IPS DF 4.7 (cell line): Measurements from ENCODE around the gene NOS3.

Experiments
- DNase-seq: peaks from one replicate; pipeline ENCODE4 v3.0.0-alpha.2; 2013; ENCODE audit warnings: low spot score; ENCODE audit errors: extremely low read depth

Gene NOS3

GRCh38 chr7:150990416-150991186 lies at the start of gene NOS3:
Gene NOS3, plus strand, starts transcription at chr7:150991017. Its CDS starts 2,787 bp downstream, at chr7:150993804.
- DNase-seq: no peak

- DNase-seq: no peak
Observed at GRCh38 chr7:150941351-150942000, 49.3 kb upstream of the NOS3 start.

GRCh38 chr7:150942001-150942590 lies 48.7 kb upstream of the NOS3 start:
- no peak for DNase-seq

DNA sequence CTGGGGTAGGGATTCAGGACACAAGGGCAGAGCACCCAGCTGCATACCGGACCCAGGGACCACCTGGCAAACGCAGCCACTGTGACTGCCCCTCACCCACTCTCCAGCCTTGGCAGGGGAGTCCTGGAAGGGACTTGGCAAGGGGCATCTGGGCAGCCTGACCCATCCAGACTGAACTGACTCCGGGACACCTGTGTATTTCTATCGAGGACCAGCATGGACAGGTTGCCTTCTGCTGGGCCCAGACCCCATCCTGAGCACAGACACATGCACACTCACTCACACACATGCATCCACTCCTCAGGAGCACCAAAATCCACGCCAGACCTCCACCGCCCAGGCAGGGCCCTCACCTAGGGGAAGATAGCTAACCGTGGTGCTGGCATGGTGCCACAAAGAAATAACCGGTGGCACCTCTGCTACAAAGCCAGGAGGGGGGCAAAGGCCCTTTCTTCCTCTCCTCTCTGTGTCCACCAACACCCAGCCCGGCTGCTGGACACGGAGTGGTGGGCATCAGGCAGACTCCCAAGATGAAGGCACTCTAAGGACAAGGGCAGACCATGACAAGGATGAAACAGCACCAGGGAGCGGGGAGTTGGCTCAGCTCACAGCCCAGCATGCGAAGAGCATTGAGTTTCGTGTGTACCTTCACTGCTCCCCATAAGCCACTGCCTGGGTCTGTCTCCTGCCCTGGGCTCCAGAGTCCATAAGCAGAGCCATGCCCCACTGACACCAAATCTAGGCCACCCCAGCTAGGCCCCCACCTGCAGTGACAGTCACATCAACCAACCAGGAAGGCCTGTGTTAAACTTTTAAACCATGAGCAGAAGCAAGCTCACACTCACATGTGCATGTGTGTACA lies 48.0 kb upstream of the NOS3 start:
- DNase-seq: no peak

GRCh38 chr7:150943453-150943814 lies 47.4 kb upstream of the NOS3 start:
- DNase-seq: no peak

DNA sequence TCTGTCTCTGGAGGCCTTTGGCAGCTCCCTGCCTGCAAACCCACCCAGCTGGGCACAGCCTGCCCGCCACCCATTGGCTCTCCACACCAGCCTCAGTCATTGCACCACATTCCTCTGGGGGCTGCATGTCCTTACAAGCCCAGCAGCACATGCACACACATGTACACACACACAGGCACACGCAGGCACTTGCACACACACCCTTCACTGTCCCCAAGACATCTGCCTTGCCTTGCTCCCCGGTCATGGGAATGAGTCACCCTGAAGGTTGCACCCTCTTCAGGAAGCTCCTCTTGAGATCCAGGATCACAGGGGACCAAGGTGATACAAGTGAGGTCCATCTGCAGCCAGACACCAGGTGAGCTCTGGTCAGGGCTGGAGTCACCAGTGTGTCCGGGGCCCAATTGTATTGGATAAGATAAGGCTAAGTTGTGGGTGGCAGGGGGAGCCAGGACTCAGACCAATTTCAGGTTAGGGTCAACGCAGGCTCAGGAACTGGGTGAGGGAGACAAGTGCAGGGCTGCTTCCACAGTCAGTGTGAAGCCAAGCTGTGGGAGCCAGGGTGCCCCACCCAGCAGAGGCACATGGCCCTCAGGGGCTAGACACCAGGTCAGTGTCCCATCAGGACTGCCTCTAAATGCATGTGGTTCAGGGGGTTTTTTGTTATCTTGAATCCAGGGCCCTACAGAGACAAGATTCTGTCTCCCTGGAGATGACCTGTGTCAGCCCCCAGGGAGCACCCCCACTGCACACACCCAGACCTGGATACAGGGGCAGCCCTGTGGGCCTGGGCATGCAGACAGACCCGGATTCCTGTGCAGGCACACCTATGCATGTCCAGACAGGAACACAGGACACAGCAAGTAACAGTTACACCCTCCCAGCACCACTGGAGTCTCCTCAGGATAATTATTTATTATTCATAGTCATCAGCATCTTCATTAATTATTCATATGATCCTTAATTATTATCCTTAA lies 46.5 kb upstream of the NOS3 start:
- no peak for DNase-seq

DNA sequence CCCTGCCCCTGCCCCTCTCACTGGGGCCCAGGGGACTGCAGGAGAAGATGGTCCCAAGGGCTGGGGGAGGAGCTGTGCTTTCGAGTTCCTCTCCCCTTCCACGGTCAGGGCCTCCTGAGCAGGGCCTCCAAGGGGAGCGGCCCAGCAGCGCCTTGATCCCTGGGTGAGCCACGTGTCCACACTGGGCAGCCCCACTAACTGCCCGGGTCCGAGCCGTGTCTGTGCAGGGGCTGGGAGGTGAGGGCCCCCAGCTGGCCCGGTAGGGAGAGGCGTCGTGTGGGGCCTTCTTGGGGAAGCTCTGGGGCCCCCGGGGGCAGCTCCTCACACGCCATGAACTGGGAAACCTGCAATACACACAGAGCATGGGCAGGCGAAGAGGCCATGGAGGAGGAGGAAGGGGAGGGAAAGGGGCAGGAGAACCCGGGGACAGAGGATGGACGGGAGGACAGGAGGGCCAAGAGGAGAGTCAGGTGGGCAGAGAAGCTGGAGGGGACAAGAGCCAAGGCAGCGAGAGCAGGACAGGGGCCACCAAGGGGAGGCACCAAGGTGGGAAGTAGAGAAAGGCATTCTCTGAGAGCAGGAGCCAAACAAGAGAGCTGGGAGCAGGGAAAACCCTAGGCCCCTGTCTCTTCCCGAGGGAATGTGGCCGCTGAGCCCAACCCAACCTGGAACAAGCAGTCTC lies 45.5 kb upstream of the NOS3 start:
- DNase-seq: no peak

GRCh38 chr7:150945853-150946420 lies 44.9 kb upstream of the NOS3 start:
- DNase-seq: no peak

GRCh38 chr7:150946421-150947240 lies 44.2 kb upstream of the NOS3 start:
- no peak for DNase-seq

- DNase-seq: no peak
Observed at GRCh38 chr7:150947241-150947745, 43.5 kb upstream of the NOS3 start.

DNA sequence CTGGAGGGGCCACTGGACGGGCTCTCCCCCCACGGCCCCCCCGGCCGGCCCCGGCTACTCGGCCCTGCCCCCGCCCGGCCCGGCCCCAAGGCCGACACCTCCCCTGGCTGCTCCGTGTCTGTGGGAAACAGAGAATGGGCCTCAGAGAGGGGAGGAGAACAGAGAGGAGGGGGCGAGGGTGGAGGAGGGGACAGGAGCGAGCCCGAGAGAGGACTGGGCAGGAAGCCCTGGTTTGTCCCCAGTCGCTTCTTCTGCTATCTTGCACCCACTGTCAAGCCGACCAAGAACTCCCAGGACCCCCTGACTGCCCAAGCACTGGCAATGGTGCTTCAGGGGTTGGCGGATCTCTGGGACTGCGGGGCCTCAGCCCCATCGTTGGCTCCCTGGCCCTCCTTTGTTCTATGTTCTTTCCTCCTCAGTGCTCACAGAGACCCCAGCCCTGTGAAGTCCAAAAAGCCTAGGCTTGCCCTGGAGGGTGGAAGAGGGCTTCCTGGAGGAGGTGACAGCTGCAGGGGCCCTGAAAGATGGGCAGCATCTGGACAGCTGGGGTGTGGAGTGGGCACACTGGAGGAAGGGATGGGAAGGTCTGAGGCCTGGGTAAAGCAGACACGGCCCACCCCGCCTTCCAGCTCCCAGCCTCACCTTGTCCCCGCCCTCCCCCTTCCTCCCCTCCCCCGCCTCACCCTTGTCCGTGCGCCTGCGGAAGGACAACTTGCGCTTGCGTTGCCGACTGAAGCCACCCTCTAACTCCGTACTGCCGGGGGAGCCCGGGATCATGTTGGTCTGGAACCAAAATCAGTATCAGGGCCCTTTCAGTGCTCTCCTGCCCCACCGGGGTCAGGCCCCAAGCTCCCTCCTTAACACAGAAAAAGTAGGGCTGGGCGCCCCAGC lies 42.8 kb upstream of the NOS3 start:
- no peak for DNase-seq

GRCh38 chr7:150948791-150949251 lies 42.0 kb upstream of the NOS3 start:
- DNase-seq: no peak

- no peak for DNase-seq
Observed at GRCh38 chr7:150949564-150949963, 41.3 kb upstream of the NOS3 start.

GRCh38 chr7:150949971-150950491 lies 40.8 kb upstream of the NOS3 start:
- DNase-seq: no peak

- DNase-seq: no peak
Observed at GRCh38 chr7:150950496-150951180, 40.2 kb upstream of the NOS3 start.

- DNase-seq: no peak
Observed at GRCh38 chr7:150951181-150951520, 39.7 kb upstream of the NOS3 start.

- DNase-seq: no peak
Observed at GRCh38 chr7:150951521-150951920, 39.3 kb upstream of the NOS3 start.
